ES-I3 (cell line): Measurements from ENCODE around the gene GSG1L2.

Experiments
- H3K36me3 ChIP-seq: 2 replicates; pipeline ENCODE4 v1.6.1; 2013; ENCODE audit warnings: mild to moderate bottlenecking, low read length, control low read depth, moderate library complexity; ENCODE audit not compliant: insufficient read depth
- H3K4me1 ChIP-seq: 2 replicates; pipeline ENCODE4 v1.6.1; 2013; ENCODE audit warnings: mild to moderate bottlenecking, control low read depth, low read length; ENCODE audit not compliant: insufficient read depth
- H3K9ac ChIP-seq: 2 replicates; pipeline ENCODE4 v1.6.1; 2013; ENCODE audit warnings: low read depth, mild to moderate bottlenecking, low read length, moderate library complexity
- H3K9me3 ChIP-seq: 2 replicates; pipeline ENCODE4 v1.6.1; 2013; ENCODE audit warnings: mild to moderate bottlenecking, low read length, moderate library complexity; ENCODE audit not compliant: control insufficient read depth, insufficient read depth

The GSG1L2 gene

DNA sequence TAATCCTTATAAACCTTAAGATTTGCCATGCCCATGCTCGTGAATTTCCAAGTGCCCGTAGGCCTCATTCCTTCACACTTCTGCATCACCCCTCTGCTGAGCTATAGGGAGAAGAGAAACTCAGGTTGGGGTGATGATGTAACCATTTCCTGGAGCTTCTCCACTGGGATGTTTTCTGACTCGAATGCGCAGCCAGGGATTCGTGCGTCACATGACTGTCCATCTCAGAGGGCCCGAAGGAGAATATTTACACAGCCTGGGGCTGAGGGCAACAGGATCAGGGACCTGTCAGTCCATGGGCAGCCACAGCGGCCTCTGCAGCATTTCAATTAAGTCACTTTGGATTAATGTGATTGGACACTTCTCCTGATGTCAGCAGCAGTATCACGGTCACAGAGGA, 8.7 kb downstream of the GSG1L2 start:
- Histone ChIP-seq H3K9me3 (no peaks in the 10 kb centered on the region), H3K9ac (no peak overlapping the region), H3K4me1 (no peaks in the 10 kb centered on the region), H3K36me3 (no peaks in the 10 kb centered on the region)

DNA sequence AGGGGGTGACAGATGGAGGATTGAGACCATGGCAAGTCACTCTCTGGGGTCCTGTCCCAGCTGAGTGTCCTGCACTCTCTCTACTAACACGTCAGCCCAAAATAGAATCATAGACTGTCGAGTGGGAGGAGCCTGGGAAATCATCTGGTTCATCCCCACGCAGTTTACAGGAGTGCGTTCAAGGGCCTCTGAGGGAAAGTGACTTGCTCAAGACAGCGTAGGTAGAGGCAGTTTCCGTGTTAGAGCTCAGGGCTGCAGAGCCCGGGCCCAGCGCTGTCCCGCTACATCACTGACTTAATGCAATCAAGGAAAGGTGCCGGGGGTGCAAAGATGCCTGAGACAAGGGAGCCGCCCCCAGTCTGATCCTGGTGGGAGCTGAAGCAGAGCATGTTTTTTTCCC, 10.3 kb downstream of the GSG1L2 start:
- no peaks in the 10 kb centered on the region for H3K9me3 ChIP-seq
- H3K36me3 ChIP-seq = no peaks in the 10 kb centered on the region
- H3K9ac ChIP-seq = no peak overlapping the region
- H3K4me1 ChIP-seq = no peaks in the 10 kb centered on the region

GRCh38 chr17:9811086-9811485, 10.8 kb downstream of the GSG1L2 start:
- no peak overlapping the region for H3K9ac ChIP-seq
- no peaks in the 10 kb centered on the region for H3K4me1 ChIP-seq
- H3K9me3 ChIP-seq = no peaks in the 10 kb centered on the region
- no peaks in the 10 kb centered on the region for H3K36me3 ChIP-seq

- H3K36me3 ChIP-seq = no peaks in the 10 kb centered on the region
- H3K4me1 ChIP-seq = no peaks in the 10 kb centered on the region
- no peak overlapping the region for H3K9ac ChIP-seq
- H3K9me3 ChIP-seq = no peaks in the 10 kb centered on the region
These were observed 11.6 kb downstream of the GSG1L2 start for GRCh38 chr17:9810100-9810949.

DNA sequence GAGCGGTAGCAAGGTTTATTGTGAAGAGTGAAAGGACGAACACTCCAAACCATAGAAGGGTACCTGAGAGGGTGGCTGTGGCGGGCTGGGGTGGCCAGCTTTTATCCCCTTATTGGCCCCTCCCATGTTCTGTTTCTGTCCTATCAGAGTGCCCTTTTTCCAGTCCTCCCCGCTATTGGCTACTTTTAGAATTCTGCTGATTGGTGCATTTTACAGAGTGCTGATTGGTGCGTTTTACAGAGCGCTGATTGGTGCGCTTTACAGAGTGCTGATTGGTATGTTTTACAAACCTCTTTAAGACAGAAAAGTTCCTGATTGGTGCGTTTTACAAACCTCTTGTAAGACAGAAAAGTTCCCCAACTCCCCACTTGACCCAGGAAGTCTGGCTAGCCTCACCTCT, 12.5 kb downstream of the GSG1L2 start:
- H3K9ac ChIP-seq = no peak overlapping the region
- no peaks in the 10 kb centered on the region for H3K4me1 ChIP-seq
- no peaks in the 10 kb centered on the region for H3K9me3 ChIP-seq
- H3K36me3 ChIP-seq = no peaks in the 10 kb centered on the region

- Histone ChIP-seq H3K4me1 (peaks cover 3% of the 10 kb centered on the region; the same call in 1 of the 2 replicates), H3K9ac (no peak overlapping the region), H3K36me3 (no peaks in the 10 kb centered on the region), H3K9me3 (no peaks in the 10 kb centered on the region)
These were observed 15.2 kb downstream of the GSG1L2 start for GRCh38 chr17:9806699-9807098.

DNA sequence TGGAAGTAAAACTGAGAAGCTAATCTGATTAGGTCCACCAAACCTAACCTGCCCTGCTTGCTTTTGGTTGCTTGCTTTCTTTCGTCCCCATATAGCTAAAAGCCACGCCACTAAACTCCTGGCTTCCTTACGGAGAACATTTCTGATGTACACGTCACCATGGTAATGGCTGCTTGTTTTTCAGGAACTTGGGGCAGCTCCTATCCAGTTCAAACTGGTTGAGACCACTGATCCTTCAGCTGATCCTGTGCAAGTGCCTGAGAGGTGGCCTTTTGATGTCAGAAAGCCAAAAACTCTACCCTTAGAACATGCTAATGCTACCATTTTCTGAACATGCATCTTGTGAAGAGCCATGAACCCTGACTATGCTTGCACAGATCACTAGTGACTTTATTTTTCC, 16.1 kb downstream of the GSG1L2 start:
- Histone ChIP-seq H3K9me3 (no peaks in the 10 kb centered on the region), H3K9ac (no peak overlapping the region), H3K4me1 (peaks cover 3% of the 10 kb centered on the region; the same call in 1 of the 2 replicates), H3K36me3 (no peaks in the 10 kb centered on the region)

GRCh38 chr17:9802697-9803096, 19.2 kb downstream of the GSG1L2 start:
- no peak overlapping the region for H3K9ac ChIP-seq
- no peaks in the 10 kb centered on the region for H3K36me3 ChIP-seq
- H3K9me3 ChIP-seq = no peaks in the 10 kb centered on the region
- peaks cover 3% of the 10 kb centered on the region; the same call in 1 of the 2 replicates for H3K4me1 ChIP-seq

DNA sequence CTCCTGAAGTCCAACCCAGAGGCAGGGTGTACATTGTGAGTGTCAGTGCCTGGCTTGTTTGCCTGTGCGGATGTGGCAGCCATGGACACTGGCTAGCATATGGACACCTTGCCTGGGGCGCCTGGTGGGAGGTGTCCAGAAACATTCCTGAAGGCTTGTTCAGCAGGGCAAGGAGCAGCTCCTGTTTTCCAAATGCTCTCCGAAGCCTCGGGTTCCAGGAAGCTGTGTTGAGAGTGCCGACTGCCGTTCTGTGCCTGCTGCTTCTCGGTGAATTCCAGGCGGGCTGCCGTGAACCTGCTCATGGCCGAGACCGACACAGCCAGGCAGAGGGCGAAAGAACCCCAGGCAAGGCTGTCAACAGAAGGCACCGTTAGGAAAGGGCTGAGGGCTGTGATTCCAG, 19.6 kb downstream of the GSG1L2 start:
- H3K4me1 ChIP-seq = peaks cover 3% of the 10 kb centered on the region; the same call in 1 of the 2 replicates

GRCh38 chr17:9801505-9801904, 20.4 kb downstream of the GSG1L2 start:
- Histone ChIP-seq H3K36me3 (no peaks in the 10 kb centered on the region), H3K9ac (no peak overlapping the region), H3K4me1 (peaks cover 3% of the 10 kb centered on the region; the same call in 1 of the 2 replicates), H3K9me3 (no peaks in the 10 kb centered on the region)

More for the DNA sequence above, 19.6 kb downstream of the GSG1L2 start:
- Histone ChIP-seq H3K9me3 (no peaks in the 10 kb centered on the region), H3K36me3 (no peaks in the 10 kb centered on the region), H3K9ac (no peak overlapping the region)

DNA sequence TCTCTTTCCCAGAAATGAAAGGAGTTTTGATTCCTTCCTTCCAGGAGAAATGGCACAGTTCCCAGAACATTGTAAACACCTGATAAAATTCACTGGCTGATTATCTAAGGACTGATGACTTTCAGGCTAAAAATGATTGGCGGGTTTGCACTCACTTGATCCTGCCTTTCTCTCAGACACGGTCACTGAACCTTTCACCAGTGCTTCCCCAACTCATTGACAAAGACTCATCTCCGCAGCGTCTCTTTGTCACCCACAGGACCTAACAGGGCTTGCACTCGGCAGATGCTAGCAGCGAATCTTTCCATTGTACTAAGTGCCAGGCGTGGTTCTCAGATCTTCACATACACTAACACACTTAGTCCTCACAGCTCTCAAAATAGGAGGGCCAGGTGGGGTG, 23.2 kb downstream of the GSG1L2 start:
- Histone ChIP-seq H3K9ac (no peak overlapping the region), H3K36me3 (no peaks in the 10 kb centered on the region), H3K9me3 (no peaks in the 10 kb centered on the region), H3K4me1 (peaks cover 3% of the 10 kb centered on the region; the same call in 1 of the 2 replicates)

DNA sequence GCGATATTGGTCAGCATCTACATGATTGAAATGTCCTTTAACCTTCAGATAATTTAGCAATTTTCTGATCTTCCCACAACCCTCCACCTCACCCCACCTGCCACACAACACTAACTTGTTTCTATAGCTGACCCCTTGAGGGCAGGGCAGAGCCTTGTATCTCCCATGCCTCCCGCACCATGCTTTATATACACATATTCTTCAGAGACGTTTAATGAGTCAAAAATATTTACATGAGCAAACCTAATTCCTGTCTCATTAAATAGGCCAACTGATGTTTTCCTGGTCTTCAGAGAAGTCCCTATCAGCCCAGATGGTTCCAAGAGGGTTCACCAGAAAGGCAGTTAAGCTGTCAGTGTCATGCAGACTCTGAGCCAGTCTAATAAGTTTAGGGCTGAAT, 23.9 kb downstream of the GSG1L2 start:
- no peaks in the 10 kb centered on the region for H3K36me3 ChIP-seq
- no peaks in the 10 kb centered on the region for H3K9me3 ChIP-seq
- peaks cover 3% of the 10 kb centered on the region; the same call in 1 of the 2 replicates for H3K4me1 ChIP-seq
- no peak overlapping the region for H3K9ac ChIP-seq

DNA sequence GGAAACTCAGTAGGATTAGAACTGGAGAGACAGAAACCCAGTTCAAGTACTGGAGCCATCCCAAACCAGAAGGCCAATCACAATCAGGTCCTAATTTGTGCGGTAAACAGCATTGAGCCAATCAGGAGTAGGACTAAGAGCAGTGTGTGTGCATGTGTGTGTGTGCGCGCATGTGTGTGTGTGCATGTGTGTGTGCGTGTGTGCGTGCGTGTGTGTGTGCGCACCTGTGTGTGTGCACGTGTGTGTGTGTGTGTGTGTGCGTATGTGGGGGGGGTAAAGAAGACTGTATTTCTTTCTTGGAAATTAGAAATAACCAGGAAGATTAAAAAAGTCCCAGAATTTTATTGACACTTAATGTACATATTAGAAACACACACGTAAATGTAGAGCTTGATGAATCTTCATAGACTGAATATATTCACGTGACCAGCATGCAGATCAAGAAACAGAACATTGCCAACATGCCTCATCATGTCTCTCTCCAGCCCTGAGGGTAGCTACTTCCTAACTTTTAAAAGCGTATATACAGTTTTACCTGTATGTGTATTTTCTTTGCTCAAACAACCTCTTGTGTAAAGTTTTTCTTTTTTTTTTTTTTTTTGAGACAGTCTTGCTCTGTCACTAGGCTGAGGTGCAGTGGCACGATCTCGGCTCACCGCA, 29.6 kb downstream of the GSG1L2 start:
- Histone ChIP-seq H3K9ac (no peak overlapping the region), H3K9me3 (no peaks in the 10 kb centered on the region), H3K36me3 (no peaks in the 10 kb centered on the region), H3K4me1 (no peaks in the 10 kb centered on the region)

GRCh38 chr17:9790889-9791876, 30.7 kb downstream of the GSG1L2 start, which contains the start of gene DHRS7C:
Gene DHRS7C (minus strand): TSS chr17:9791592. CDS start chr17:9791284, 308 bp downstream.
- H3K4me1 ChIP-seq = no peaks in the 10 kb centered on the region
- H3K36me3 ChIP-seq = no peaks in the 10 kb centered on the region
- H3K9me3 ChIP-seq = no peaks in the 10 kb centered on the region
- H3K9ac ChIP-seq = no peak within 1 kb of the TSS
